C4-2B (cell line): ENCODE data around the gene OSBP2.
"Not testable (repeated sequence)": the region's sequence is repeated elsewhere in the genome, so short reads cannot be mapped to it uniquely, and the experiment has no call there.

Experiments
- CTCF ChIP-seq: fragments of 450-650 bp; conservative IDR thresholded peaks from 2 replicates; pipeline ENCODE4 v1.5.1; 2017; ENCODE audit warnings: mild to moderate bottlenecking
- ZFX ChIP-seq: fragments of 450-650 bp; IDR thresholded peaks from 2 replicates; pipeline ENCODE4 v1.6.1; 2017

DNA sequence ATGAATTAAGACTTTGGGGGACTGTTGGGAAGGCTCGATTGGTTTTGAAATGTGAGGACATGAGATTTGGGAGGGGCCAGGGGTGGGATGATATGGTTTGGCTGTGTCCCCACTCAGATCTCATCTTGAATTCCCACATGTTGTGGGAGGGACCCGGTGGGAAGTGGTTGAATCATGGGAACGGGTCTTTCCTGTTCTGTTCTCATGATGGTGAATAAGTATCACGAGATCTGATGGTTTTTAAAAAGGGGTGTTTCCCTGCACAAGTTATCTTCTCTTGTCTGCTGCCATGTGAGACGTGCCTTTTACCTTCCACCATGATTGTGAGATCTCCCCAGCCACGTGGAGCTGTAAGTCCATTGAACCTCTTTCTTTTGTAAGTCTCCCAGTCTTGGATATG, 82.5 kb downstream of the OSBP2 start:
- TF ChIP-seq CTCF, ZFX: not testable (repeated sequence)
